Suppressor macrophage treated with lipopolysaccharide for 1 hour (primary cell): ENCODE measurements around the gene RPS6KC1.
A peak's percentile ranks its signal among the peaks of the same experiment; 100 is the strongest.
"Not testable (repeated sequence)": the region's sequence is repeated elsewhere in the genome, so short reads cannot be mapped to it uniquely, and the experiment has no call there.

Experiments used
- DNase-seq, 3 donors: peaks; one replicate each; pipeline ENCODE4 v3.0.0-alpha.2; 2020 to 2022

RPS6KC1 gene

GRCh38 chr1:213051127-213051880, at the start of gene RPS6KC1:
RPS6KC1 (plus strand) TSS chr1:213051241; CDS start chr1:213051405, 164 bp downstream.
- DNase-seq = peak; percentile 91 to 94 (median 92)

- no peak for DNase-seq
These were observed 47.8 kb upstream of the RPS6KC1 start for GRCh38 chr1:213003256-213003655.

GRCh38 chr1:213008564-213008963, 42.5 kb upstream of the RPS6KC1 start:
- DNase-seq = no peak

GRCh38 chr1:213014642-213015041, 36.4 kb upstream of the RPS6KC1 start:
- peak; percentile 63 to 75 (median 71) for DNase-seq

GRCh38 chr1:213015099-213016050, 35.7 kb upstream of the RPS6KC1 start, which contains the start of gene ANGEL2:
ANGEL2 (minus strand) TSS chr1:213015867; CDS start chr1:213015671, 196 bp downstream.
- peak; percentile 97 to 99 (median 99) for DNase-seq

- DNase-seq = peak in 1 of 3 donors; percentile 18
These were observed 33.4 kb upstream of the RPS6KC1 start for GRCh38 chr1:213017447-213018273.

- DNase-seq = no peak
These were observed 31.6 kb upstream of the RPS6KC1 start for GRCh38 chr1:213019450-213019849.

- DNase-seq = no peak
These were observed 31.0 kb upstream of the RPS6KC1 start for GRCh38 chr1:213020016-213020415.

GRCh38 chr1:213027024-213027423, 24.0 kb upstream of the RPS6KC1 start:
- DNase-seq = not testable (repeated sequence)

GRCh38 chr1:213032651-213033050, 18.4 kb upstream of the RPS6KC1 start:
- DNase-seq = no peak

GRCh38 chr1:213034713-213035112, 16.3 kb upstream of the RPS6KC1 start:
- no peak for DNase-seq

GRCh38 chr1:213035573-213035972, 15.5 kb upstream of the RPS6KC1 start:
- no peak for DNase-seq

- DNase-seq = peak in 1 of 3 donors; percentile 48
These were observed 9.6 kb upstream of the RPS6KC1 start for GRCh38 chr1:213041443-213041842.

- not testable (repeated sequence) for DNase-seq
These were observed 5.5 kb upstream of the RPS6KC1 start for GRCh38 chr1:213045321-213046226.

- no peak for DNase-seq
These were observed 1.8 kb upstream of the RPS6KC1 start for GRCh38 chr1:213049232-213049631.

GRCh38 chr1:213050745-213051126, 305 bp upstream of the RPS6KC1 start:
- no peak for DNase-seq

- no peak for DNase-seq
These were observed 801 bp downstream of the RPS6KC1 start for GRCh38 chr1:213051881-213052202.

- no peak for DNase-seq
These were observed 2.4 kb downstream of the RPS6KC1 start for GRCh38 chr1:213053455-213053854.

- DNase-seq = no peak
These were observed 3.1 kb downstream of the RPS6KC1 start for GRCh38 chr1:213054142-213054541.

GRCh38 chr1:213054733-213055591, 3.9 kb downstream of the RPS6KC1 start:
- DNase-seq = peak; percentile 48 to 62 (median 59)

- DNase-seq = no peak
These were observed 4.7 kb downstream of the RPS6KC1 start for GRCh38 chr1:213055767-213056166.
